ENCODE data around the gene HUS1. TPM values are rescaled to one million over a fixed set of nuclear protein-coding genes. Genes with fewer than 3 reads are reported as not detected.

The HUS1 gene
- total RNA-seq, 2 experiments from 2014 or later = 77.8 to 83.1 TPM

DNA sequence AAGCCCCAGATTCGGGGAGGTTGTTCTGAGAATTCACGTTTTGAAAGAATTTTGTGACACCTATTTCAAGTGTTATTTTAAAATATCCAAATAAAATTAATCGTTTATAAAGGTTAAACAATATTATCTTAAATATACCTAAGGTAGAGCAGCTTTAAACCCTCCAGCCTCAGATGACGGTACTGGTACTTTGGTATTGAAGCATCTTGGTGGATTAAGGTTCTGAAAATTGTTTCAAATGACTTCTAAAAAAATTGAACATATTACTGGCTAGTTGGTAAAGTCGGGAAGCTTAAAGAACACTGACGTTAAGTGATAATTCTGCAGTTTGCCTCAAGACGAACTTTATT, 392 bp upstream of the HUS1 start:
- no peaks in the 10 kb centered on the region for H3K9me3 Mint-ChIP-seq
- Histone ChIP-seq H3K9me3 (ENCODE audit: control insufficient read depth in 1 of 2, insufficient read depth in 1 of 2, low read length in 2 of 2) (no peaks in the 10 kb centered on the region), H3K4me1 (ENCODE audit: insufficient read depth, low read length) (peaks cover 22% of the 10 kb centered on the region), H3K27me3 (ENCODE audit: control insufficient read depth in 1 of 2, insufficient read depth in 2 of 2, low read length in 2 of 2) (no peaks in the 10 kb centered on the region), H3K36me3 (ENCODE audit: insufficient read depth, low read length) (peaks cover 31% of the 10 kb centered on the region), H3K27ac (ENCODE audit: low read depth in 1 of 2, low read length in 2 of 2) (peak overlapping the region in 1 of 2 donors; percentile 95), H3K4me3 (ENCODE audit: low read length) (peak overlapping the region; percentile 83)
- TF ChIP-seq CTCF (IDR thresholded peaks at IDR 0.05) = no peak
- ChIA-PET POLR2A (interaction anchor here (0.6 to 1.4 kb wide), 3 partner anchors 12 to 109 kb away, joined by 3 to 7 read pairs (median 6); partner anchors contain the start of gene UPP1), CTCF (interaction anchor here (0.8 to 1.2 kb wide), 2 partner anchors 12 kb away, joined by 3 to 4 read pairs; no protein-coding TSS in a partner anchor)
- DNase-seq (no peak), ATAC-seq (ENCODE audit: poor library complexity) (no peak)
- H3K4me3 Mint-ChIP-seq = peak overlapping the region; percentile 92
- peaks cover 31% of the 10 kb centered on the region for H3K4me1 Mint-ChIP-seq (ENCODE audit: low read depth)
- peak overlapping the region; percentile 92 for H3K27ac Mint-ChIP-seq
- intact Hi-C loops (cut with DNase I, micrococcal nuclease) = loop anchor here in 1 of 2 experiments (1.0 to 5.0 kb wide), 2 partner anchors 107 to 130 kb away; partner anchors contain the start of gene UPP1
- peaks cover 43% of the 10 kb centered on the region for H3K36me3 Mint-ChIP-seq (ENCODE audit: low read depth)
- no peaks in the 10 kb centered on the region for H3K27me3 Mint-ChIP-seq

- TF ChIP-seq CTCF (IDR thresholded peaks at IDR 0.05) = no peak
- Mint-ChIP-seq H3K4me1 (ENCODE audit: low read depth) (peaks cover 39% of the 10 kb centered on the region), H3K36me3 (ENCODE audit: low read depth) (peaks cover 54% of the 10 kb centered on the region), H3K27ac (peak overlapping the region; percentile 92), H3K27me3 (no peaks in the 10 kb centered on the region), H3K4me3 (peak overlapping the region; percentile 92), H3K9me3 (no peaks in the 10 kb centered on the region)
- ChIA-PET POLR2A (interaction anchor here (1.2 to 1.7 kb wide), 2 partner anchors 13 to 110 kb away, joined by 6 to 7 read pairs; partner anchors contain the start of gene UPP1), CTCF (interaction anchor here (1.2 to 2.1 kb wide), 3 partner anchors 10 to 132 kb away, joined by 7 to 12 read pairs (median 9); no protein-coding TSS in a partner anchor)
- Histone ChIP-seq H3K27ac (ENCODE audit: low read depth in 1 of 2, low read length in 2 of 2) (peak overlapping the region in 1 of 2 donors; percentile 95), H3K36me3 (ENCODE audit: insufficient read depth, low read length) (peaks cover 42% of the 10 kb centered on the region), H3K4me1 (ENCODE audit: insufficient read depth, low read length) (peaks cover 22% of the 10 kb centered on the region), H3K4me3 (ENCODE audit: low read length) (peak overlapping the region; percentile 83), H3K9me3 (ENCODE audit: control insufficient read depth in 1 of 2, insufficient read depth in 1 of 2, low read length in 2 of 2) (no peaks in the 10 kb centered on the region), H3K27me3 (ENCODE audit: control insufficient read depth in 1 of 2, insufficient read depth in 2 of 2, low read length in 2 of 2) (no peaks in the 10 kb centered on the region)
- ATAC-seq (ENCODE audit: poor library complexity) (no peak), DNase-seq (no peak)
- intact Hi-C loops (cut with DNase I, micrococcal nuclease) = loop anchor here in 1 of 2 experiments (1.0 to 5.0 kb wide), 2 partner anchors 109 to 132 kb away; partner anchors contain the start of gene UPP1
Measured at GRCh38 chr7:47978790-47979144, 648 bp downstream of the HUS1 start.

DNA sequence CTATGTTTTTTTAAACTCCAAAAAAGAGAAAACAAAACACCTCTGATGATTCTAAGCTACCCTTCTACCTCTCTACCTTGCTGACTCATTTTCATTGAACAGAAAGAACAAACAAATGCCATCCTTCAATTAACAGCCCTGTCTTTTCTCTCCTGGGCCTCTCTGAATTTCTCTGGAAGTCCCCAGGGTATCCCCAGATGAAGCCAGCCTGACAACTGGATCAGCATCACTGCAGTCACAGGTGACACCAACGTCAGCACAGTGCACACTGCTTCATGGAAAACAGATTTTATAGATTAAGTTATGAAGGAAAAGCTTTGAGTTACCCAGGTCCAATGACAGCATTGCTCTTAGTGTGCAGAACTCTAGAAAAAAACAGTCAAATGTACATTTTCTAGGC, 5.7 kb downstream of the HUS1 start:
- Histone ChIP-seq H3K4me3 (ENCODE audit: low read length) (no peak overlapping the region), H3K27ac (ENCODE audit: low read depth in 1 of 2, low read length in 2 of 2) (no peak overlapping the region), H3K4me1 (ENCODE audit: insufficient read depth, low read length) (peaks cover 16% of the 10 kb centered on the region), H3K27me3 (ENCODE audit: control insufficient read depth in 1 of 2, insufficient read depth in 2 of 2, low read length in 2 of 2) (no peaks in the 10 kb centered on the region), H3K9me3 (ENCODE audit: control insufficient read depth in 1 of 2, insufficient read depth in 1 of 2, low read length in 2 of 2) (no peaks in the 10 kb centered on the region), H3K36me3 (ENCODE audit: insufficient read depth, low read length) (peaks cover 83% of the 10 kb centered on the region)
- H3K36me3 Mint-ChIP-seq (ENCODE audit: low read depth) = peaks cover 97% of the 10 kb centered on the region
- peaks cover 68% of the 10 kb centered on the region for H3K4me1 Mint-ChIP-seq (ENCODE audit: low read depth)
- H3K4me3 Mint-ChIP-seq = no peak overlapping the region
- no peak for ATAC-seq (ENCODE audit: poor library complexity)
- POLR2A ChIA-PET = interaction anchor here (0.7 kb wide), 1 partner anchor 109 kb away, joined by 3 read pairs; no protein-coding TSS in a partner anchor
- intact Hi-C loops (cut with DNase I, micrococcal nuclease) = no loop called here
- CTCF ChIA-PET = interaction anchor here (2.4 kb wide), 1 partner anchor 18 kb away, joined by 5 read pairs; no protein-coding TSS in a partner anchor
- DNase-seq = no peak
- no peak for TF ChIP-seq CTCF (IDR thresholded peaks at IDR 0.05)
- no peaks in the 10 kb centered on the region for H3K9me3 Mint-ChIP-seq
- peak overlapping the region; percentile 3 for H3K27ac Mint-ChIP-seq
- H3K27me3 Mint-ChIP-seq = no peaks in the 10 kb centered on the region

Measured in CD4-positive, alpha-beta T cell (primary cell).